SK-N-SH treated with all-trans-retinoic acid at 6 μM for 48 hours (cell line): ENCODE data around the gene KCNT1.

Experiments
- ATAC-seq: fragments of 200-7000 bp; cut with Tn5 transposase; 3 replicates; pipeline ENCODE4 v1.9.1; 2020; ENCODE audit warnings: mild to moderate bottlenecking, moderate library complexity
- ARNTL ChIP-seq: fragments of 450-650 bp; formaldehyde crosslinking; IDR thresholded peaks from 2 replicates; pipeline ENCODE4 v1.5.0; 2020; ENCODE audit warnings: low read depth, mild to moderate bottlenecking, moderate library complexity, borderline replicate concordance
- BACH2 ChIP-seq: fragments of 250-450 bp; sonication (Bioruptor Pico); IDR thresholded peaks from 2 replicates; pipeline ENCODE4 v1.9.0; 2021; ENCODE audit warnings: mild to moderate bottlenecking, borderline replicate concordance
- CREB5 ChIP-seq: fragments of 250-450 bp; sonication (Bioruptor Pico); IDR thresholded peaks from 2 replicates; pipeline ENCODE4 v1.5.1; 2020; ENCODE audit warnings: low read depth, mild to moderate bottlenecking, moderate library complexity
- CSDC2 ChIP-seq: fragments of 250-450 bp; sonication (Bioruptor Pico); IDR thresholded peaks from 2 replicates; pipeline ENCODE4 v1.5.0; 2020; ENCODE audit warnings: mild to moderate bottlenecking, moderate library complexity
- CSRNP3 ChIP-seq: fragments of 250-450 bp; sonication (Bioruptor Pico); IDR thresholded peaks from 2 replicates; pipeline ENCODE4 v1.5.1; 2021; ENCODE audit warnings: mild to moderate bottlenecking, moderate library complexity
- ESRRG ChIP-seq: fragments of 250-450 bp; sonication (Bioruptor Pico); IDR thresholded peaks from 2 replicates; pipeline ENCODE4 v1.6.1; 2021; ENCODE audit warnings: mild to moderate bottlenecking
- GLIS3 ChIP-seq: fragments of 250-450 bp; sonication (Bioruptor Pico); IDR thresholded peaks from 2 replicates; pipeline ENCODE4 v1.5.0; 2020; ENCODE audit warnings: mild to moderate bottlenecking, moderate library complexity
- ISL1 ChIP-seq: fragments of 250-450 bp; sonication (Bioruptor Pico); IDR thresholded peaks from 2 replicates; pipeline ENCODE4 v2.1.2; 2022; ENCODE audit warnings: mild to moderate bottlenecking, moderate library complexity
- OSR1 ChIP-seq: fragments of 250-450 bp; sonication (Bioruptor Pico); IDR thresholded peaks from 2 replicates; pipeline ENCODE4 v1.8.0; 2022; ENCODE audit warnings: moderate library complexity, mild to moderate bottlenecking, inconsistent platforms
- PATZ1 ChIP-seq: fragments of 250-450 bp; sonication (Bioruptor Pico); IDR thresholded peaks from 2 replicates; pipeline ENCODE4 v1.8.0; 2020; ENCODE audit warnings: mild to moderate bottlenecking, moderate library complexity, borderline replicate concordance
- PPARA ChIP-seq: fragments of 250-450 bp; sonication (Bioruptor Pico); IDR thresholded peaks from 2 replicates; pipeline ENCODE4 v1.5.0; 2020; ENCODE audit warnings: mild to moderate bottlenecking, borderline replicate concordance
- RARB ChIP-seq: fragments of 250-450 bp; sonication (Bioruptor Pico); IDR thresholded peaks from 2 replicates; pipeline ENCODE4 v1.8.0; 2021; ENCODE audit warnings: mild to moderate bottlenecking, moderate library complexity
- SNAI2 ChIP-seq: fragments of 250-450 bp; sonication (Bioruptor Pico); IDR thresholded peaks from 2 replicates; pipeline ENCODE4 v1.5.0; 2020; ENCODE audit warnings: mild to moderate bottlenecking, moderate library complexity
- TCF4 ChIP-seq: fragments of 250-450 bp; sonication (Bioruptor Pico); IDR thresholded peaks from 2 replicates; pipeline ENCODE4 v1.8.0; 2021; ENCODE audit warnings: mild to moderate bottlenecking, moderate library complexity, borderline replicate concordance
- TOX ChIP-seq: fragments of 250-450 bp; sonication (Bioruptor Pico); IDR thresholded peaks from 2 replicates; pipeline ENCODE4 v1.8.0; 2021; ENCODE audit warnings: mild to moderate bottlenecking, moderate library complexity, borderline replicate concordance
- TSHZ2 ChIP-seq: fragments of 250-450 bp; sonication (Bioruptor Pico); IDR thresholded peaks from 2 replicates; pipeline ENCODE4 v1.5.0; 2020; ENCODE audit warnings: mild to moderate bottlenecking, moderate library complexity
- ZC3H10 ChIP-seq: fragments of 250-450 bp; sonication (Bioruptor Pico); IDR thresholded peaks from 2 replicates; pipeline ENCODE4 v1.5.1; 2021; ENCODE audit warnings: mild to moderate bottlenecking, moderate library complexity
- ZFP3 ChIP-seq: fragments of 250-450 bp; sonication (Bioruptor Pico); IDR thresholded peaks from 2 replicates; pipeline ENCODE4 v1.5.0; 2020; ENCODE audit warnings: mild to moderate bottlenecking, moderate library complexity
- ZFP30 ChIP-seq: fragments of 450-650 bp; formaldehyde crosslinking; IDR thresholded peaks from 2 replicates; pipeline ENCODE4 v1.5.0; 2022; ENCODE audit warnings: mild to moderate bottlenecking, moderate library complexity
- ZNF565 ChIP-seq: fragments of 450-650 bp; formaldehyde crosslinking; conservative IDR thresholded peaks from 2 replicates; pipeline ENCODE4 v1.5.0; 2020; ENCODE audit warnings: low read depth, mild to moderate bottlenecking, moderate library complexity
- ZNF70 ChIP-seq: fragments of 450-650 bp; formaldehyde crosslinking; IDR thresholded peaks from 2 replicates; pipeline ENCODE4 v1.5.0; 2020; ENCODE audit warnings: mild to moderate bottlenecking, moderate library complexity
- ZNF8 ChIP-seq: fragments of 450-650 bp; formaldehyde crosslinking; IDR thresholded peaks from 2 replicates; pipeline ENCODE4 v1.5.0; 2020; ENCODE audit warnings: mild to moderate bottlenecking, moderate library complexity

Gene KCNT1

DNA sequence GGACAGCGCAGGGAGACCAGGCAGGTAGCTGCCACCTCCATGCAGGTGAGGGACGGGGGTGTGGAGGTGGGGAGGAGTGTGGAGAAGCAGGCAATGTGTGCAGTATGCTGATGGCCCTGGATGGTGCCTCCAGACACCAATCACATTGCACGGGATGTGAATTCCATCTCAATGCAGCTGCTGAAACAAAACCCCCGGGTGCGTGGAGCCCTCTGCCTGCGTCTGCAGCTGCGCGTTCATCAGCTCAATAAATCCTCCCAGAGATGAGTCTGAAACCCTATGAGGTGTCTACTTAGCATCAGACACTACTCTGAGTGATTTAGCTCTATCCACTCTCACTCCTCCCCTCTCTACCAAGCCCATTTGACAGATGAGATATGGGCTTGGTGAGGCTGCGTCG lies 13.0 kb upstream of the KCNT1 start (continued):
- TF ChIP-seq ZNF8 (CRISPR knock-in tag) (no peak), SNAI2 (CRISPR knock-in tag) (no peak), TSHZ2 (no peak)
- TF ChIP-seq, all 23 proteins: peak for 0

DNA sequence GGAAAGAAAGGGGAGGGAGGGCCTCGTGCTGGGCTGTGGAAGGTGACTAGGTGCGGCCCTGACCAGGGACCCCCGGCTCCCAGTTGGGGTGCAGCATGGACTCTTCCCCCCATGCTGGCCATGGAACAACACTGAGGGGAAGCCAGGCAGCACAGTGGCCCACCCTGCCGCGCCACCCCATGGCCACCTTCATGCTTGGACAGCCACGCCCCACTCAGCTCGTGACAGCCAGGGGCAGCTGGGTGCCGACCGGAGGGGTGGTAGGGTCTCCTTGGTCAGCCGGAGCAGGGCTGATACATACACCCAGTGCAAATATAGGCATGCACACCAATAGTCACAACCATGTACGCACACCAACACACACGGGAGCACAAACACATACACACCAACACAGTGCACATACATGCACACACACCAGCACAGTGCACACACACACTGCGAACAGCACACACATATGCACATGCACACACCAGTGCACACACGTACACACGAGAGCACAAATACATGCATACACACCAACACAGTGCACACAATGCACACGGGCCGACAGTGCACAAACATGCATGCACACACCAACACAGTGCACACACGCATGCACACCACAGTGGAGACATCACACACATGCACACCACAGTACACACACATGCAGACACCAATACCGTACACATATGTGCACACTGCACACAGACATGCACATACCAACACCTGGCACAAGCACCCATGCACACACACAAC lies 11.0 kb upstream of the KCNT1 start:
- ATAC-seq = no peak
- TF ChIP-seq CSDC2 (CRISPR knock-in tag) = no peak
- TF ChIP-seq TOX (CRISPR knock-in tag) = no peak
- no peak for TF ChIP-seq ESRRG (CRISPR knock-in tag)
- TF ChIP-seq ZFP30 (CRISPR knock-in tag) = no peak
- TF ChIP-seq RARB (CRISPR knock-in tag) = no peak
- no peak for TF ChIP-seq ZNF70
- no peak for TF ChIP-seq ISL1 (CRISPR knock-in tag)
- no peak for TF ChIP-seq CSRNP3 (CRISPR knock-in tag)
- no peak for TF ChIP-seq TCF4
- TF ChIP-seq ZNF565 (CRISPR knock-in tag) = no peak
- TF ChIP-seq GLIS3 = no peak
- TF ChIP-seq CREB5 (CRISPR knock-in tag) = no peak
- TF ChIP-seq ZC3H10 (CRISPR knock-in tag) = no peak
- TF ChIP-seq PATZ1 (CRISPR knock-in tag) = no peak
- no peak for TF ChIP-seq ARNTL
- no peak for TF ChIP-seq TSHZ2
- no peak for TF ChIP-seq OSR1 (CRISPR knock-in tag)

- ATAC-seq = no peak
- TF ChIP-seq CSDC2 (CRISPR knock-in tag) (no peak), TOX (CRISPR knock-in tag) (no peak), CREB5 (CRISPR knock-in tag) (no peak), PATZ1 (CRISPR knock-in tag) (no peak), ARNTL (no peak), BACH2 (CRISPR knock-in tag) (no peak), OSR1 (CRISPR knock-in tag) (no peak), ESRRG (CRISPR knock-in tag) (no peak), TCF4 (no peak), PPARA (no peak), ZNF70 (no peak), ZFP3 (CRISPR knock-in tag) (no peak)
Observed at GRCh38 chr9:135692410-135692809, 9.6 kb upstream of the KCNT1 start.
